Measurements from ENCODE around the gene SLC5A2.

Gene SLC5A2

GRCh38 chr16:31488468-31489297 lies 5.8 kb downstream of the SLC5A2 start:
- TF ChIP-seq, protein P1, sequence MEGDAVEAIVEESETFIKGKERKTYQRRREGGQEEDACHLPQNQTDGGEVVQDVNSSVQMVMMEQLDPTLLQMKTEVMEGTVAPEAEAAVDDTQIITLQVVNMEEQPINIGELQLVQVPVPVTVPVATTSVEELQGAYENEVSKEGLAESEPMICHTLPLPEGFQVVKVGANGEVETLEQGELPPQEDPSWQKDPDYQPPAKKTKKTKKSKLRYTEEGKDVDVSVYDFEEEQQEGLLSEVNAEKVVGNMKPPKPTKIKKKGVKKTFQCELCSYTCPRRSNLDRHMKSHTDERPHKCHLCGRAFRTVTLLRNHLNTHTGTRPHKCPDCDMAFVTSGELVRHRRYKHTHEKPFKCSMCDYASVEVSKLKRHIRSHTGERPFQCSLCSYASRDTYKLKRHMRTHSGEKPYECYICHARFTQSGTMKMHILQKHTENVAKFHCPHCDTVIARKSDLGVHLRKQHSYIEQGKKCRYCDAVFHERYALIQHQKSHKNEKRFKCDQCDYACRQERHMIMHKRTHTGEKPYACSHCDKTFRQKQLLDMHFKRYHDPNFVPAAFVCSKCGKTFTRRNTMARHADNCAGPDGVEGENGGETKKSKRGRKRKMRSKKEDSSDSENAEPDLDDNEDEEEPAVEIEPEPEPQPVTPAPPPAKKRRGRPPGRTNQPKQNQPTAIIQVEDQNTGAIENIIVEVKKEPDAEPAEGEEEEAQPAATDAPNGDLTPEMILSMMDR (IDR thresholded peaks at IDR 0.05; ENCODE audit: borderline replicate concordance, extremely low read depth, low read length, poor library complexity, severe bottlenecking) = no peak
- no peak for TF ChIP-seq EZH2 (IDR thresholded peaks at IDR 0.05; ENCODE audit: borderline replicate concordance, low read depth, low read length, severe bottlenecking)
- H2AFZ ChIP-seq (ENCODE audit: low read depth, low read length) = no peak overlapping the region
- H3K9ac ChIP-seq (ENCODE audit: low read depth, low read length) = no peak overlapping the region
- DNase-seq = no peak
- peaks cover 40% of the 10 kb centered on the region for H3K36me3 ChIP-seq (ENCODE audit: insufficient read depth, low read length)
- no peak overlapping the region for H3K4me3 ChIP-seq (ENCODE audit: low read depth in 1 of 2, low read length in 2 of 2)
- no peaks in the 10 kb centered on the region for H3K79me2 ChIP-seq (ENCODE audit: insufficient read depth, low read length)
- H4K20me1 ChIP-seq (ENCODE audit: insufficient read depth, low read length) = no peaks in the 10 kb centered on the region; the same call in 1 of the 2 replicates
- H3K27me3 ChIP-seq (ENCODE audit: insufficient read depth, low read length, poor library complexity) = no peaks in the 10 kb centered on the region
- no peak overlapping the region for H3K27ac ChIP-seq (ENCODE audit: low read length)
- no peak overlapping the region for H3K4me2 ChIP-seq (ENCODE audit: insufficient read depth, low read length)
- H3K4me1 ChIP-seq (ENCODE audit: insufficient read depth, low read length) = no peaks in the 10 kb centered on the region
- no peak for ATAC-seq (ENCODE audit: insufficient read depth, low read depth)
- no peaks in the 10 kb centered on the region for H3K9me3 ChIP-seq (ENCODE audit: insufficient read depth, low read length, severe bottlenecking)

- no peaks in the 10 kb centered on the region for H3K9me3 ChIP-seq (ENCODE audit: insufficient read depth, low read length, severe bottlenecking)
- no peaks in the 10 kb centered on the region for H3K4me1 ChIP-seq (ENCODE audit: insufficient read depth, low read length)
- no peak overlapping the region for H3K4me2 ChIP-seq (ENCODE audit: insufficient read depth, low read length)
- no peaks in the 10 kb centered on the region; the same call in 1 of the 2 replicates for H4K20me1 ChIP-seq (ENCODE audit: insufficient read depth, low read length)
- no peak overlapping the region for H3K27ac ChIP-seq (ENCODE audit: low read length)
- no peaks in the 10 kb centered on the region for H3K27me3 ChIP-seq (ENCODE audit: insufficient read depth, low read length, poor library complexity)
- no peak overlapping the region for H3K4me3 ChIP-seq (ENCODE audit: low read depth in 1 of 2, low read length in 2 of 2)
- no peak overlapping the region for H3K9ac ChIP-seq (ENCODE audit: low read depth, low read length)
- peaks cover 42% of the 10 kb centered on the region for H3K36me3 ChIP-seq (ENCODE audit: insufficient read depth, low read length)
- no peak overlapping the region for H2AFZ ChIP-seq (ENCODE audit: low read depth, low read length)
- ATAC-seq (ENCODE audit: insufficient read depth, low read depth) (no peak), DNase-seq (no peak)
- no peaks in the 10 kb centered on the region for H3K79me2 ChIP-seq (ENCODE audit: insufficient read depth, low read length)
- TF ChIP-seq, protein P1 (IDR thresholded peaks at IDR 0.05; ENCODE audit: borderline replicate concordance, extremely low read depth, low read length, poor library complexity, severe bottlenecking) = no peak
- no peak for TF ChIP-seq EZH2 (IDR thresholded peaks at IDR 0.05; ENCODE audit: borderline replicate concordance, low read depth, low read length, severe bottlenecking)
Observed at GRCh38 chr16:31489298-31489564, 6.3 kb downstream of the SLC5A2 start.

DNA sequence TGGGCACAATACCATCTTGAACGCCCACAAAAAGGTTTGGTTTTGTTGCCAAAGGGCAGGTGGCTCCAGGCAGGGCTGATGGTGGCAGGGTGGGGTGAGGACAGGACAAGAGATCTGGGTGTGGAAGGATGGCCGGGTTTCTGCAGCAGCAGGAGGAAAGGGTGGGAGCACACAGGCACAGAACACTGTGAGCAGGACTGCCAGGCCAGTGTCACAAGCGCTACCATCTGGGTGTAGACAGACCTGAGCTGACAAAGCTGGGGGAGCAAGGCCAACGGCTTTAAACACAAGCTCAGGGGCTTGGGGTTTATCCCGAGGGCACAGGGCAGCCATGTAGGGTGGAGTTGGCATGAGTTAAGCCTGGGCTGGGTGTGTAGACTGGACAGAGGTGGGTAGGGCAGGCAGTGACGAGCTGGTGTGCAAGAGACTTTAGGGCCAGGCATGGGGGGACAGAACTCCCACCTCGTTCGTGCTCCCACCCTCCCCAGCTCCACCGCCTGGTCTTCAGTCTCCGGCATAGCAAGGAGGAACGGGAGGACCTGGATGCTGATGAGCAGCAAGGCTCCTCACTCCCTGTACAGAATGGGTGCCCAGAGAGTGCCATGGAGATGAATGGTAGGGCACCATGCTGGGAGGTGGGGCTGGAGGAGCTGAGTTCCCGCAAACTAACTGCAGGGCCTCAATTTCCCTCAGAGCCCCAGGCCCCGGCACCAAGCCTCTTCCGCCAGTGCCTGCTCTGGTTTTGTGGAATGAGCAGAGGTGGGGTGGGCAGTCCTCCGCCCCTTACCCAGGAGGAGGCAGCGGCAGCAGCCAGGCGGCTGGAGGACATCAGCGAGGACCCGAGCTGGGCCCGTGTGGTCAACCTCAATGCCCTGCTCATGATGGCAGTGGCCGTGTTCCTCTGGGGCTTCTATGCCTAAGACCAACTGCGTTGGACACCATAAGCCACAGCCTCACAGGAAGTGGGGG lies 7.0 kb downstream of the SLC5A2 start:
- H3K79me2 ChIP-seq (ENCODE audit: insufficient read depth, low read length) = no peaks in the 10 kb centered on the region
- H3K36me3 ChIP-seq (ENCODE audit: insufficient read depth, low read length) = peaks cover 43% of the 10 kb centered on the region
- no peak overlapping the region for H2AFZ ChIP-seq (ENCODE audit: low read depth, low read length)
- no peak overlapping the region for H3K4me2 ChIP-seq (ENCODE audit: insufficient read depth, low read length)
- H4K20me1 ChIP-seq (ENCODE audit: insufficient read depth, low read length) = no peaks in the 10 kb centered on the region; the same call in 1 of the 2 replicates
- no peak overlapping the region for H3K27ac ChIP-seq (ENCODE audit: low read length)
- H3K4me1 ChIP-seq (ENCODE audit: insufficient read depth, low read length) = no peaks in the 10 kb centered on the region
- H3K27me3 ChIP-seq (ENCODE audit: insufficient read depth, low read length, poor library complexity) = no peaks in the 10 kb centered on the region
- H3K9ac ChIP-seq (ENCODE audit: low read depth, low read length) = no peak overlapping the region
- DNase-seq = no peak
- no peak for ATAC-seq (ENCODE audit: insufficient read depth, low read depth)
- no peaks in the 10 kb centered on the region for H3K9me3 ChIP-seq (ENCODE audit: insufficient read depth, low read length, severe bottlenecking)
- H3K4me3 ChIP-seq (ENCODE audit: low read depth in 1 of 2, low read length in 2 of 2) = no peak overlapping the region
- TF ChIP-seq, protein P1 (IDR thresholded peaks at IDR 0.05; ENCODE audit: borderline replicate concordance, extremely low read depth, low read length, poor library complexity, severe bottlenecking) = no peak
- no peak for TF ChIP-seq EZH2 (IDR thresholded peaks at IDR 0.05; ENCODE audit: borderline replicate concordance, low read depth, low read length, severe bottlenecking)

Data from DND-41 (cell line).